Measurements from ENCODE around the gene AGPAT1. TPM values are rescaled to one million over a fixed set of nuclear protein-coding genes. Genes with fewer than 3 reads are reported as not detected.

The AGPAT1 gene
- total and polyA plus RNA-seq, 10 of the 15 experiments (the other 5 are each of a cell fraction or from before 2014, with no cell fraction given), result 13.9 to 39.5 (median 24.7) TPM

DNA sequence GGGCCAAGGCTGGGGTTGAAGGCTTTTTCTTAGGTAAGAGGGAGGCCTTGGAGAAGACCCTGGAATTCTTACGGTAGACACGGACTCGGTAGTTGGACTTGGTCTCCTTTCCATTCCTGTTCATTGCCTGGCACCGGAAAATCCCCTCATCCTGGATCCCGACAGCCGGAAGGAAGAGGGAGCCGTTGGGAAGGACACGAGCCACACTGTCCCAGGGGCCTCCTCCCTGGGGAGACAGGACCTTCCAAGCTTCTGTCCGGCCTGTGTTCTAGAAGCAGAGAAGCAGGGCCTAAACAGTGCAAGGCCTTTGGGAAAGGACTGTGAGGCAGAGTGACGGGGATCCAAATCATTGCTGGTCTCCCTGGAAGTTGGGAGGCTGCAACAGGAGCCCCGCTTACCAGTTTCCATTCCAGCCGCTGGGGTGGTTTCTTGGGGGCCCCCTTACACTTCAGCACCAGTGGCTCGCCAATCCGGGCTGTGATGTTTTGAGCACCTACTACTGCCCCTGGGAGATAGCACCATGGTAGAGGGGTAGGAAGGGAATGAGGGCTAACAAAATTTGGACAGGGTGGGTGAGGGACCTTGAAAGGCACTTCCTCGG lies 7.7 kb upstream of the AGPAT1 start:
- WGBS (ENCODE audit: insufficient coverage, insufficient replicate concordance, low lambda C conversion rate, missing lambda C conversion rate), result 88% methylated on average over 15 of the region's 15 CpGs
- no TSS peak for BruUV-seq (replicated peaks)
- ChIA-PET SMC1A (ENCODE audit: uncharacterized antibody, unreplicated experiment) (no interaction called here), CTCF (no interaction called here), RAD21 (ENCODE audit: unreplicated experiment) (interaction anchor here (1.2 kb wide), 1 partner anchor 12 kb away, joined by 3 read pairs; no protein-coding TSS in a partner anchor), POLR2A (no interaction called here)
- Histone ChIP-seq H2AFZ (ENCODE audit: control insufficient read depth, low read depth, low read length) (no peak overlapping the region), H3K36me3 (ENCODE audit: control insufficient read depth in 2 of 2, insufficient read depth in 2 of 2, low read length in 1 of 2) (peaks cover 4 to 9% of the 10 kb centered on the region in 2 experiments; a peak in 3 of 4 replicates), H3K4me1 (ENCODE audit: control insufficient read depth, insufficient read depth, low read length) (peaks cover 21% of the 10 kb centered on the region), H3K27ac (ENCODE audit: control insufficient read depth, insufficient read depth) (no peak overlapping the region), H3K9ac (ENCODE audit: control insufficient read depth, insufficient read depth, low read length) (no peak overlapping the region), H4K20me1 (ENCODE audit: control insufficient read depth, insufficient read depth) (no peaks in the 10 kb centered on the region), H3K27me3 (replicated peaks in 1 of 2; ENCODE audit: control insufficient read depth in 2 of 2, insufficient read depth in 2 of 2, low read length in 1 of 2) (no peaks in the 10 kb centered on the region), H3K4me3 (no peak overlapping the region), H3K79me2 (ENCODE audit: control insufficient read depth, insufficient read depth, low read length) (peaks cover 22% of the 10 kb centered on the region), H3K4me2 (ENCODE audit: control insufficient read depth, insufficient read depth) (no peak overlapping the region), H3K9me3 (replicated peaks; ENCODE audit: control insufficient read depth, insufficient read depth, low read length) (no peaks in the 10 kb centered on the region)
- intact Hi-C loops (cut with micrococcal nuclease; ENCODE audit: unreplicated experiment), result no loop called here
- no peak for DNase-seq (ENCODE audit: low read depth, low spot score)
- no peak for ATAC-seq
- no peak for FAIRE-seq
- in situ Hi-C loops (cut with MboI), result no loop called here
- TF ChIP-seq JUND (IDR thresholded peaks at IDR 0.05; ENCODE audit: low read depth, low read length) (no peak), NFIC (IDR thresholded peaks at IDR 0.05; ENCODE audit: low read depth, low read length) (no peak), CREB1 (IDR thresholded peaks at IDR 0.05; ENCODE audit: low read depth) (no peak), NR2C2 (IDR thresholded peaks at IDR 0.05; ENCODE audit: borderline replicate concordance, control insufficient read depth, insufficient read length, low read depth) (no peak), WRNIP1 (IDR thresholded peaks at IDR 0.05; ENCODE audit: borderline replicate concordance, low read depth, low read length) (no peak), TCF12 (IDR thresholded peaks at IDR 0.05; ENCODE audit: low read depth, low read length) (no peak), SPI1 (IDR thresholded peaks at IDR 0.05; ENCODE audit: borderline replicate concordance, insufficient read depth, low read depth, low read length) (no peak), RCOR1 (conservative IDR thresholded peaks at IDR 0.05; ENCODE audit: low read depth, low read length) (no peak), ELK1 (IDR thresholded peaks at IDR 0.05; ENCODE audit: low read depth, low read length) (no peak), SUPT20H (IDR thresholded peaks at IDR 0.05; ENCODE audit: borderline replicate concordance, control insufficient read depth, low read depth, low read length) (no peak)
- TF ChIP-seq, protein P1, sequence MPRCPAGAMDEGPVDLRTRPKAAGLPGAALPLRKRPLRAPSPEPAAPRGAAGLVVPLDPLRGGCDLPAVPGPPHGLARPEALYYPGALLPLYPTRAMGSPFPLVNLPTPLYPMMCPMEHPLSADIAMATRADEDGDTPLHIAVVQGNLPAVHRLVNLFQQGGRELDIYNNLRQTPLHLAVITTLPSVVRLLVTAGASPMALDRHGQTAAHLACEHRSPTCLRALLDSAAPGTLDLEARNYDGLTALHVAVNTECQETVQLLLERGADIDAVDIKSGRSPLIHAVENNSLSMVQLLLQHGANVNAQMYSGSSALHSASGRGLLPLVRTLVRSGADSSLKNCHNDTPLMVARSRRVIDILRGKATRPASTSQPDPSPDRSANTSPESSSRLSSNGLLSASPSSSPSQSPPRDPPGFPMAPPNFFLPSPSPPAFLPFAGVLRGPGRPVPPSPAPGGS (IDR thresholded peaks at IDR 0.05; ENCODE audit: borderline replicate concordance, insufficient read depth, low read depth, low read length, poor library complexity, severe bottlenecking), result no peak

Measured in GM12878 (cell line).